Keratinocyte (primary cell): ENCODE results near the gene FAM219B. TPM values are rescaled to one million over a fixed set of nuclear protein-coding genes. Genes with fewer than 3 reads are reported as not detected.

ENCODE experiments used
- DNase-seq: peaks from one replicate; pipeline ENCODE4 v3.0.0-alpha.2; 2011; ENCODE audit warnings: low read depth, missing footprints, low spot score
- FAIRE-seq: peaks from 2 replicates; lab custom pipeline; 2011; peaks lifted over from hg19 to GRCh38; lab: Jason Lieb, UNC
- H2AFZ ChIP-seq: 2 replicates; pipeline ENCODE4 v1.6.0; 2012; ENCODE audit warnings: low read length, control low read depth, inconsistent platforms; ENCODE audit not compliant: control insufficient read depth
- H3K27ac ChIP-seq: 2 replicates; pipeline ENCODE4 v1.5.1; 2011; ENCODE audit warnings: low read length; ENCODE audit not compliant: control insufficient read depth, insufficient read depth
- H3K27me3 ChIP-seq: 3 replicates; pipeline ENCODE4 v1.6.0; 2011; ENCODE audit warnings: low read length; ENCODE audit not compliant: control insufficient read depth, insufficient read depth; ENCODE audit errors: extremely low read depth
- H3K36me3 ChIP-seq, 2 experiments: 2 replicates in 1 of 2; 3 replicates in 1 of 2; pipeline ENCODE4 v1.5.1; 2011; ENCODE audit warnings: low read length in 2 of 2, mild to moderate bottlenecking in 1 of 2; ENCODE audit not compliant: control insufficient read depth in 2 of 2, insufficient read depth in 2 of 2; ENCODE audit errors: extremely low read depth in 1 of 2
- H3K4me1 ChIP-seq: 3 replicates; pipeline ENCODE4 v1.5.1; 2011; ENCODE audit warnings: low read length; ENCODE audit not compliant: control insufficient read depth, insufficient read depth; ENCODE audit errors: extremely low read depth
- H3K4me2 ChIP-seq: 3 replicates; pipeline ENCODE4 v1.6.0; 2011; ENCODE audit warnings: low read depth, low read length; ENCODE audit not compliant: control insufficient read depth, insufficient read depth; ENCODE audit errors: extremely low read depth
- H3K4me3 ChIP-seq, 3 experiments: fragments of 200-600 bp in 1 of 3; sonication (generic) in 1 of 3; 2 replicates in 2 of 3; 3 replicates in 1 of 3; pipeline ENCODE4 v1.5.1; 2011 to 2016; ENCODE audit warnings: low read length in 3 of 3, mild to moderate bottlenecking in 3 of 3, control low read depth in 2 of 3, inconsistent platforms in 1 of 3, low read depth in 1 of 3, mixed read lengths in 1 of 3, mixed run types in 1 of 3, moderate library complexity in 1 of 3; ENCODE audit not compliant: control insufficient read depth in 2 of 3, insufficient read depth in 2 of 3; ENCODE audit errors: extremely low read depth in 1 of 3
- H3K79me2 ChIP-seq: 2 replicates; pipeline ENCODE4 v1.6.0; 2012; ENCODE audit warnings: low read length; ENCODE audit not compliant: control insufficient read depth, insufficient read depth
- H3K9ac ChIP-seq: 3 replicates; pipeline ENCODE4 v1.6.0; 2011; ENCODE audit warnings: low read length; ENCODE audit not compliant: control insufficient read depth, insufficient read depth; ENCODE audit errors: extremely low read depth
- H3K9me1 ChIP-seq: 3 replicates; pipeline ENCODE4 v1.6.0; 2011; ENCODE audit warnings: low read length; ENCODE audit not compliant: control insufficient read depth, insufficient read depth; ENCODE audit errors: extremely low read depth
- H3K9me3 ChIP-seq: 2 replicates; pipeline ENCODE4 v1.5.1; 2012; ENCODE audit warnings: low read depth, low read length; ENCODE audit not compliant: control insufficient read depth
- H4K20me1 ChIP-seq: 3 replicates; pipeline ENCODE4 v1.6.0; 2011; ENCODE audit warnings: low read length; ENCODE audit not compliant: control insufficient read depth, insufficient read depth; ENCODE audit errors: extremely low read depth
- EZH2 ChIP-seq: IDR thresholded peaks from one replicate; pipeline ENCODE4 v1.6.1; 2012; ENCODE audit warnings: inconsistent platforms, mild to moderate bottlenecking, low read length, moderate library complexity
- dilution Hi-C: fragments of 300-500 bp; cut with MboI; formaldehyde crosslinking; loops from one replicate; pipeline ENCODE4 v1.7.0; 2020; ENCODE audit warnings: low sequenced_read_pairs; ENCODE audit not compliant: extremely low pct_ligation_motif_present
- polyA plus RNA-seq, 5 experiments: library from polyadenylated mRNA; depleted of rRNA in 3 of 5; stranded (reverse) in 3 of 5; stranded (forward) in 1 of 5; unstranded in 1 of 5; fragments of >200 nt; gene quantifications; 1 replicate in 1 of 5; 2 replicates in 3 of 5; 3 replicates in 1 of 5; pipeline versions ENCODE4 v1.2.1 to v1.2.3, GENCODE V29; 2011 to 2012; ENCODE audit warnings: missing spikeins in 2 of 5, low read depth in 1 of 5, low replicate concordance in 1 of 5
- TF ChIP-seq, protein P1 (sequence below), 3 experiments: IDR thresholded peaks in 1 of 3; conservative IDR thresholded peaks in 1 of 3; optimal IDR thresholded peaks in 1 of 3; 2 replicates in 2 of 3; 3 replicates in 1 of 3; pipeline versions ENCODE3 to v1.5.1; 2011; ENCODE audit warnings: low read length in 3 of 3, mild to moderate bottlenecking in 3 of 3, moderate library complexity in 2 of 3, control low read depth in 1 of 3, inconsistent platforms in 1 of 3; ENCODE audit not compliant: insufficient read depth in 2 of 3; ENCODE audit errors: extremely low read depth in 1 of 3

The FAM219B gene
- polyA plus RNA-seq, 1 donor (not counting 4 experiments of a cell fraction or from before 2014, with no cell fraction given): 45.4 TPM

DNA sequence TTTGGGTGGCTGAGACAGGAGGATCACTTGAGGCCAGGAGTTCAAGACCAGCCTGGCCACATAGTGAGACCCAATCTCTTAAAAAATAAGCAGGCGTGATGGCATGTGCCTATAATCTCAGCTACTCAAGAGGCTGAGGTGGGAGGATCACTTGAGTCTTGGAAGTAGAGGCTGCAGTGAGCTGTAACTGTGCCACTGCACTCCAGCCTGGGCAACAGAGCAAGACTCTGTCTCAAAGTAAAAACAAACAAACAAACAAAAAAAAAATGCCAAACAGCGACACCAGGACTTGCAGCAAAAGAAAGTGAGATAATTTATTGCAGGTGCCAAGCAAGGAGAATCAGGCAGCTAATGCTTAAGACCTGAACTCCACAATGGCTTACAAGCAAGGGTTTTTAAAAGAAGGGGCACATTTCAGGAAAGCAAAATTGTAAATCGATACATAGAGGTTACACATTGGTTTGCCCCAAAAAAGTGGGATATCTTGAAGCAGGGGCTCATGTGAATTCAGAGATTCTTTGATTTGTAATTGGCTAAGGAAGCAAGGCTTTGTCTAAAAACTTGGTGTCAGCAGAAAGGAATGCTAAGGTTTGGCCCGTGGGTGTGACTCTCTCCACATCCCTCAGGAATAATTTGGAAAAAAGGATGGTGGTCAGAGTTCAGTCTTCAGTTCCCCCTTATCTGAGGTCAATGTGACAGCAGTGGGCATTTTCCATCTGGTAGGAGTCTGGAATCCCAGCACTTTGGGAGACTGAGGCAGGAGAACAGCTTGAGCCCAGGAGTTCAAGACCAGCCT, 22.0 kb downstream of the FAM219B start:
- dilution Hi-C loops: no loop called here
- no peak overlapping the region for H3K9ac ChIP-seq
- no peaks in the 10 kb centered on the region for H3K79me2 ChIP-seq
- no peak overlapping the region for H3K4me3 ChIP-seq
- no peaks in the 10 kb centered on the region for H3K36me3 ChIP-seq
- no peak overlapping the region for H2AFZ ChIP-seq
- no peaks in the 10 kb centered on the region for H4K20me1 ChIP-seq
- no peaks in the 10 kb centered on the region for H3K9me1 ChIP-seq
- no peak for TF ChIP-seq EZH2
- TF ChIP-seq, protein P1, sequence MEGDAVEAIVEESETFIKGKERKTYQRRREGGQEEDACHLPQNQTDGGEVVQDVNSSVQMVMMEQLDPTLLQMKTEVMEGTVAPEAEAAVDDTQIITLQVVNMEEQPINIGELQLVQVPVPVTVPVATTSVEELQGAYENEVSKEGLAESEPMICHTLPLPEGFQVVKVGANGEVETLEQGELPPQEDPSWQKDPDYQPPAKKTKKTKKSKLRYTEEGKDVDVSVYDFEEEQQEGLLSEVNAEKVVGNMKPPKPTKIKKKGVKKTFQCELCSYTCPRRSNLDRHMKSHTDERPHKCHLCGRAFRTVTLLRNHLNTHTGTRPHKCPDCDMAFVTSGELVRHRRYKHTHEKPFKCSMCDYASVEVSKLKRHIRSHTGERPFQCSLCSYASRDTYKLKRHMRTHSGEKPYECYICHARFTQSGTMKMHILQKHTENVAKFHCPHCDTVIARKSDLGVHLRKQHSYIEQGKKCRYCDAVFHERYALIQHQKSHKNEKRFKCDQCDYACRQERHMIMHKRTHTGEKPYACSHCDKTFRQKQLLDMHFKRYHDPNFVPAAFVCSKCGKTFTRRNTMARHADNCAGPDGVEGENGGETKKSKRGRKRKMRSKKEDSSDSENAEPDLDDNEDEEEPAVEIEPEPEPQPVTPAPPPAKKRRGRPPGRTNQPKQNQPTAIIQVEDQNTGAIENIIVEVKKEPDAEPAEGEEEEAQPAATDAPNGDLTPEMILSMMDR (optimal IDR thresholded peaks at IDR 0.05 in 1 of 3, IDR thresholded peaks at IDR 0.05 in 1 of 3, conservative IDR thresholded peaks at IDR 0.05 in 1 of 3; ENCODE audit: extremely low read depth in 1 of 3, insufficient read depth in 2 of 3, low read length in 3 of 3): no peak
- no peaks in the 10 kb centered on the region for H3K27me3 ChIP-seq
- H3K9me3 ChIP-seq: no peaks in the 10 kb centered on the region
- H3K4me2 ChIP-seq: peak overlapping the region; percentile 41
- DNase-seq (no peak), FAIRE-seq (peak; percentile 73)
- no peak overlapping the region for H3K27ac ChIP-seq
- H3K4me1 ChIP-seq: peaks cover 28% of the 10 kb centered on the region

DNA sequence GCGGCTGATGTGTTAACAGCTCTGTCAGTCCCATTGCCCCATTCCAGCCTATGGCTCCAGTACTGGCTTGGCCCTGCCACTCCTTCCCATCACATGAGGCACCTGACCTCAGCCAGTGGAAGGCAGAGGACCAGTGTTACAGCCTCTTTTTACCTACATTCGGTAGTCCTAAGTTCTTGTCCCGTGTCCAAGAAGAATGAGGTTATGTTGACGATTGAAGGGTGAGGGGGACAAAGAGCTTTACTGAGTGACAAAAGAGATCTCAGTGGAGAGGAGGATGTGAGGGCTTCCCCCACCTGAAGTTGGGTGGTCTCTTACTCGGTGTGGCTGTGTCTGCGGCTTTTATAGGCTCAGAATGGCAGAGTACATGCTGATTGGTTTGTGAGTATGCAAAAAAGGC, 24.1 kb downstream of the FAM219B start:
- H3K9me3 ChIP-seq: no peaks in the 10 kb centered on the region
- no peaks in the 10 kb centered on the region for H3K9me1 ChIP-seq
- H4K20me1 ChIP-seq: no peaks in the 10 kb centered on the region
- no peak overlapping the region for H2AFZ ChIP-seq
- no peaks in the 10 kb centered on the region for H3K79me2 ChIP-seq
- H3K4me3 ChIP-seq: no peak overlapping the region
- dilution Hi-C loops: no loop called here
- no peak overlapping the region for H3K4me2 ChIP-seq
- DNase-seq (no peak), FAIRE-seq (no peak)
- no peaks in the 10 kb centered on the region for H3K36me3 ChIP-seq
- no peak overlapping the region for H3K9ac ChIP-seq
- H3K27ac ChIP-seq: no peak overlapping the region
- TF ChIP-seq, protein P1 (optimal IDR thresholded peaks at IDR 0.05 in 1 of 3, IDR thresholded peaks at IDR 0.05 in 1 of 3, conservative IDR thresholded peaks at IDR 0.05 in 1 of 3; ENCODE audit: extremely low read depth in 1 of 3, insufficient read depth in 2 of 3, low read length in 3 of 3): no peak
- no peak for TF ChIP-seq EZH2
- peaks cover 20% of the 10 kb centered on the region for H3K4me1 ChIP-seq
- no peaks in the 10 kb centered on the region for H3K27me3 ChIP-seq
